GM18502 (cell line): ENCODE measurements around the gene KDM2B.

Source experiments
- ATAC-seq: cut with Tn5 transposase; IDR thresholded peaks from one replicate; pipeline ENCODE4 v1.9.1; 2021; ENCODE audit warnings: mild to moderate bottlenecking; ENCODE audit not compliant: unreplicated experiment, poor library complexity

Gene KDM2B

GRCh38 chr12:121568518-121568917, 12.3 kb downstream of the KDM2B start:
- ATAC-seq: no peak

- no peak for ATAC-seq
Measured at GRCh38 chr12:121565076-121565475, 15.7 kb downstream of the KDM2B start.

- ATAC-seq: no peak
Measured at GRCh38 chr12:121562488-121562887, 18.3 kb downstream of the KDM2B start.

- ATAC-seq: no peak
Measured at GRCh38 chr12:121561009-121561395, 19.8 kb downstream of the KDM2B start.

GRCh38 chr12:121560392-121561008, 20.3 kb downstream of the KDM2B start:
- no peak for ATAC-seq

- no peak for ATAC-seq
Measured at GRCh38 chr12:121558956-121559355, 21.9 kb downstream of the KDM2B start.

GRCh38 chr12:121550974-121551634, 29.7 kb downstream of the KDM2B start:
- no peak for ATAC-seq

- no peak for ATAC-seq
Measured at GRCh38 chr12:121549075-121549474, 31.7 kb downstream of the KDM2B start.

GRCh38 chr12:121545480-121545879, 35.3 kb downstream of the KDM2B start:
- no peak for ATAC-seq

GRCh38 chr12:121543786-121544185, 37.0 kb downstream of the KDM2B start:
- ATAC-seq: no peak

GRCh38 chr12:121539908-121540307, 40.9 kb downstream of the KDM2B start:
- ATAC-seq: no peak

GRCh38 chr12:121538699-121539061, 42.1 kb downstream of the KDM2B start:
- ATAC-seq: no peak

- ATAC-seq: peak; percentile 8
Measured at GRCh38 chr12:121537814-121538698, 42.8 kb downstream of the KDM2B start.

- ATAC-seq: peak; percentile 60
Measured at GRCh38 chr12:121536899-121537813, 43.7 kb downstream of the KDM2B start.

- peak; percentile 62 for ATAC-seq
Measured at GRCh38 chr12:121536054-121536898, 44.5 kb downstream of the KDM2B start.

- no peak for ATAC-seq
Measured at GRCh38 chr12:121535150-121536053, 45.4 kb downstream of the KDM2B start.

GRCh38 chr12:121534495-121535148, 46.2 kb downstream of the KDM2B start:
- ATAC-seq: no peak
